CD8-positive, alpha-beta memory T cell (primary cell): ENCODE measurements around the gene ITGAE. TPM values are rescaled to one million over a fixed set of nuclear protein-coding genes. Genes with fewer than 3 reads are reported as not detected.
A peak's percentile ranks its signal among the peaks of the same experiment; 100 is the strongest.

Experiments
- CTCF ChIA-PET: fragments of 350-600 bp; sonication (Branson Sonifier 250); formaldehyde crosslinking; loops from one replicate; lab custom pipeline; 2021; ENCODE audit warnings: antibody characterized with exemption; lab: Charles Lee
- POLR2A ChIA-PET: fragments of 350-600 bp; sonication (Branson Sonifier 250); formaldehyde crosslinking; loops from one replicate; lab custom pipeline; 2021; ENCODE audit warnings: antibody characterized with exemption; lab: Charles Lee
- DNase-seq, 5 donors: peaks; one replicate each; pipeline versions ENCODE4 v3.0.0 to v3.0.0-alpha.2; 2020 to 2022; ENCODE audit warnings: mixed read lengths in 1 of 5
- H3K27ac ChIP-seq: one replicate; pipeline ENCODE4 v1.7.0; 2013; ENCODE audit warnings: low read depth, mild to moderate bottlenecking, low read length, moderate library complexity
- H3K27me3 ChIP-seq: 2 replicates; pipeline ENCODE4 v1.7.0; 2013; ENCODE audit warnings: low read length, mild to moderate bottlenecking; ENCODE audit not compliant: insufficient read depth, poor library complexity, severe bottlenecking
- H3K36me3 ChIP-seq: 2 replicates; pipeline ENCODE4 v1.7.0; 2013; ENCODE audit warnings: mild to moderate bottlenecking, low read length, moderate library complexity; ENCODE audit not compliant: insufficient read depth
- H3K4me1 ChIP-seq: 2 replicates; pipeline ENCODE4 v1.7.0; 2013; ENCODE audit warnings: mild to moderate bottlenecking, low read length, moderate library complexity; ENCODE audit not compliant: insufficient read depth
- H3K4me3 ChIP-seq: 2 replicates; pipeline ENCODE4 v1.7.0; 2013; ENCODE audit warnings: mild to moderate bottlenecking, low read length
- H3K9me3 ChIP-seq: 2 replicates; pipeline ENCODE4 v1.7.0; 2013; ENCODE audit warnings: mild to moderate bottlenecking, low read length
- H3K27ac Mint-ChIP-seq, 8 donors: one replicate each; pipeline ENCODE4 v1.8.0; 2020 to 2021; ENCODE audit warnings: mixed read lengths in 8 of 8, mild to moderate bottlenecking in 6 of 8, inconsistent platforms in 3 of 8, moderate library complexity in 3 of 8
- H3K27me3 Mint-ChIP-seq, 2 donors: one replicate each; pipeline ENCODE4 v1.8.0; 2020 to 2021; ENCODE audit warnings: mixed read lengths in 2 of 2, mild to moderate bottlenecking in 1 of 2, moderate library complexity in 1 of 2
- H3K36me3 Mint-ChIP-seq, 3 donors: one replicate each; pipeline ENCODE4 v1.8.0; 2020 to 2021; ENCODE audit warnings: mixed read lengths in 3 of 3, inconsistent platforms in 1 of 3, mild to moderate bottlenecking in 1 of 3
- H3K4me1 Mint-ChIP-seq, 3 donors: one replicate each; pipeline ENCODE4 v1.8.0; 2020 to 2021; ENCODE audit warnings: mixed read lengths in 3 of 3, inconsistent platforms in 1 of 3, mild to moderate bottlenecking in 1 of 3
- H3K4me3 Mint-ChIP-seq, 7 donors: one replicate each; pipeline ENCODE4 v1.8.0; 2020 to 2021; ENCODE audit warnings: mixed read lengths in 7 of 7, mild to moderate bottlenecking in 6 of 7, moderate library complexity in 4 of 7, inconsistent platforms in 2 of 7
- H3K9me3 Mint-ChIP-seq, 5 donors: one replicate each; pipeline ENCODE4 v1.8.0; 2020 to 2022; ENCODE audit warnings: mixed read lengths in 5 of 5, mild to moderate bottlenecking in 3 of 5, moderate library complexity in 2 of 5, inconsistent platforms in 1 of 5
- polyA plus RNA-seq: library from polyadenylated mRNA; unstranded; fragments of 300-500 nt; fragmentation: Illumina TruSeq; gene quantifications from one replicate; pipeline ENCODE4 v1.2.3, GENCODE V29; 2021
- total RNA-seq, 2 experiments: library from RNA; stranded (reverse); gene quantifications; one replicate each; pipeline ENCODE4 v1.2.3, GENCODE V29; 2021

ITGAE gene
- total and polyA plus RNA-seq, 3 experiments from 2014 or later: 46.6 to 66.6 (median 47.3) TPM

GRCh38 chr17:3688027-3688553, 112.9 kb downstream of the ITGAE start:
- Histone ChIP-seq H3K27me3 (no peaks in the 10 kb centered on the region), H3K36me3 (no peaks in the 10 kb centered on the region), H3K4me3 (no peak overlapping the region), H3K4me1 (peaks cover 3% of the 10 kb centered on the region), H3K27ac (no peak overlapping the region), H3K9me3 (no peaks in the 10 kb centered on the region)
- Mint-ChIP-seq H3K27me3 (no peaks in the 10 kb centered on the region), H3K36me3 (peaks cover 0 to 25% (median 6%) of the 10 kb centered on the region in 3 donors), H3K27ac (peak overlapping the region in 1 of 8 donors; percentile 81), H3K4me3 (no peak overlapping the region), H3K4me1 (peaks cover 5 to 12% (median 5%) of the 10 kb centered on the region in 3 donors), H3K9me3 (no peaks in the 10 kb centered on the region)
- ChIA-PET POLR2A (no interaction called here), CTCF (no interaction called here)
- no peak for DNase-seq

GRCh38 chr17:3685174-3685573, 115.8 kb downstream of the ITGAE start:
- Mint-ChIP-seq H3K9me3 (no peaks in the 10 kb centered on the region), H3K4me3 (no peak overlapping the region), H3K27me3 (no peaks in the 10 kb centered on the region), H3K27ac (no peak overlapping the region), H3K36me3 (peaks cover 0 to 15% (median 3%) of the 10 kb centered on the region in 3 donors), H3K4me1 (peaks cover 10 to 14% (median 11%) of the 10 kb centered on the region in 3 donors)
- no peaks in the 10 kb centered on the region for H3K36me3 ChIP-seq
- no peak for DNase-seq
- CTCF ChIA-PET: no interaction called here
- no peak overlapping the region for H3K4me3 ChIP-seq
- no peaks in the 10 kb centered on the region for H3K27me3 ChIP-seq
- no peaks in the 10 kb centered on the region for H3K9me3 ChIP-seq
- H3K27ac ChIP-seq: no peak overlapping the region
- H3K4me1 ChIP-seq: peaks cover 6% of the 10 kb centered on the region
- POLR2A ChIA-PET: no interaction called here

DNA sequence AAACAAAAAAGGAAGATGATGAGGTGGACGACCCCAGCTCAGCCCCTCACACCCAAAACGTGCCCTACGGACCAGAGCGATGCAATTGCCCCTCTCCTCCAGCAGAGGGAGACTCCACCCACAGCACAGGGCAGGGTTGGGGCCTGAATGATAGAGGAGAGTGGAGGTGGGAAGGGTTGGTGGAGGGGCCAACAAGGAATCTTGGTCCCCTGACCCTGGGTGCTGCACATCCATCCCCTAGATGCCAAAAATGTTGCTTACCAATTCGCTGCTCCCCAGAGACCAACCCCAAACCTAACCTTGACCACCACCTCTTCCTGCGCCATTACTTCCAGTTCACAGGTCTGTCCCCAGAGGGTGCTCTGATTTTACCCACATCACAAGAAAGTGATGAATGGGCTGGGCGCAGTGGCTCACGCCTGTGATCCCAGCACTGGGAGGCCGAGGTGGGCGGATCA, 117.9 kb downstream of the ITGAE start:
- Mint-ChIP-seq H3K36me3 (peaks cover 0 to 10% (median 0%) of the 10 kb centered on the region in 3 donors), H3K4me3 (peak overlapping the region in 2 of 7 donors; percentile 26 to 27), H3K4me1 (peaks cover 7 to 14% (median 10%) of the 10 kb centered on the region in 3 donors), H3K9me3 (no peaks in the 10 kb centered on the region), H3K27ac (peak overlapping the region in 6 of 8 donors; percentile 1 to 79 (median 70)), H3K27me3 (no peaks in the 10 kb centered on the region)
- CTCF ChIA-PET: interaction anchor here (0.6 to 2.7 kb wide), 23 partner anchors 9 to 163 kb away, joined by 3 to 23 read pairs (median 4); partner anchors contain the start of genes EMC6, HASPIN, NCBP3 and P2RX5
- POLR2A ChIA-PET: interaction anchor here (1.1 kb wide), 1 partner anchor 105 kb away, joined by 3 read pairs; no protein-coding TSS in a partner anchor
- no peak overlapping the region for H3K27ac ChIP-seq
- H3K9me3 ChIP-seq: no peaks in the 10 kb centered on the region
- H3K27me3 ChIP-seq: no peaks in the 10 kb centered on the region
- peak in 4 of 5 donors; percentile 42 to 74 (median 54) for DNase-seq
- peaks cover 6% of the 10 kb centered on the region for H3K4me1 ChIP-seq
- H3K4me3 ChIP-seq: no peak overlapping the region
- H3K36me3 ChIP-seq: no peaks in the 10 kb centered on the region

GRCh38 chr17:3682033-3682432, 119.0 kb downstream of the ITGAE start:
- Histone ChIP-seq H3K4me1 (peaks cover 6% of the 10 kb centered on the region), H3K9me3 (no peaks in the 10 kb centered on the region), H3K4me3 (no peak overlapping the region), H3K36me3 (no peaks in the 10 kb centered on the region), H3K27me3 (no peaks in the 10 kb centered on the region), H3K27ac (no peak overlapping the region)
- no peak overlapping the region for H3K27ac Mint-ChIP-seq
- H3K27me3 Mint-ChIP-seq: no peaks in the 10 kb centered on the region
- peaks cover 0 to 19% (median 4%) of the 10 kb centered on the region in 3 donors for H3K36me3 Mint-ChIP-seq
- ChIA-PET CTCF (interaction anchor here (0.7 to 2.7 kb wide), 12 partner anchors 8 to 164 kb away, joined by 3 to 23 read pairs (median 5); partner anchors contain the start of genes EMC6, HASPIN, NCBP3 and P2RX5), POLR2A (interaction anchor here (1.1 kb wide), 1 partner anchor 106 kb away, joined by 3 read pairs; no protein-coding TSS in a partner anchor)
- H3K4me1 Mint-ChIP-seq: peaks cover 7 to 14% (median 10%) of the 10 kb centered on the region in 3 donors
- H3K4me3 Mint-ChIP-seq: no peak overlapping the region
- DNase-seq: no peak
- no peaks in the 10 kb centered on the region for H3K9me3 Mint-ChIP-seq

GRCh38 chr17:3681565-3681964, 119.4 kb downstream of the ITGAE start:
- Mint-ChIP-seq H3K27me3 (no peaks in the 10 kb centered on the region), H3K27ac (peak overlapping the region in 1 of 8 donors; percentile 42), H3K36me3 (peaks cover 0 to 20% (median 4%) of the 10 kb centered on the region in 3 donors), H3K9me3 (no peaks in the 10 kb centered on the region), H3K4me1 (peaks cover 7 to 14% (median 10%) of the 10 kb centered on the region in 3 donors), H3K4me3 (no peak overlapping the region)
- H3K4me3 ChIP-seq: no peak overlapping the region
- H3K36me3 ChIP-seq: no peaks in the 10 kb centered on the region
- CTCF ChIA-PET: no interaction called here
- no peak for DNase-seq
- no peaks in the 10 kb centered on the region for H3K9me3 ChIP-seq
- no peaks in the 10 kb centered on the region for H3K27me3 ChIP-seq
- POLR2A ChIA-PET: no interaction called here
- no peak overlapping the region for H3K27ac ChIP-seq
- peaks cover 6% of the 10 kb centered on the region for H3K4me1 ChIP-seq

GRCh38 chr17:3681057-3681456, 119.9 kb downstream of the ITGAE start:
- H3K27ac ChIP-seq: no peak overlapping the region
- CTCF ChIA-PET: no interaction called here
- DNase-seq: no peak
- Mint-ChIP-seq H3K27me3 (no peaks in the 10 kb centered on the region), H3K9me3 (no peaks in the 10 kb centered on the region), H3K27ac (no peak overlapping the region), H3K4me1 (peaks cover 7 to 14% (median 10%) of the 10 kb centered on the region in 3 donors), H3K36me3 (peaks cover 0 to 24% (median 4%) of the 10 kb centered on the region in 3 donors), H3K4me3 (no peak overlapping the region)
- H3K4me1 ChIP-seq: peaks cover 6% of the 10 kb centered on the region
- no peak overlapping the region for H3K4me3 ChIP-seq
- POLR2A ChIA-PET: no interaction called here
- no peaks in the 10 kb centered on the region for H3K27me3 ChIP-seq
- no peaks in the 10 kb centered on the region for H3K36me3 ChIP-seq
- H3K9me3 ChIP-seq: no peaks in the 10 kb centered on the region

DNA sequence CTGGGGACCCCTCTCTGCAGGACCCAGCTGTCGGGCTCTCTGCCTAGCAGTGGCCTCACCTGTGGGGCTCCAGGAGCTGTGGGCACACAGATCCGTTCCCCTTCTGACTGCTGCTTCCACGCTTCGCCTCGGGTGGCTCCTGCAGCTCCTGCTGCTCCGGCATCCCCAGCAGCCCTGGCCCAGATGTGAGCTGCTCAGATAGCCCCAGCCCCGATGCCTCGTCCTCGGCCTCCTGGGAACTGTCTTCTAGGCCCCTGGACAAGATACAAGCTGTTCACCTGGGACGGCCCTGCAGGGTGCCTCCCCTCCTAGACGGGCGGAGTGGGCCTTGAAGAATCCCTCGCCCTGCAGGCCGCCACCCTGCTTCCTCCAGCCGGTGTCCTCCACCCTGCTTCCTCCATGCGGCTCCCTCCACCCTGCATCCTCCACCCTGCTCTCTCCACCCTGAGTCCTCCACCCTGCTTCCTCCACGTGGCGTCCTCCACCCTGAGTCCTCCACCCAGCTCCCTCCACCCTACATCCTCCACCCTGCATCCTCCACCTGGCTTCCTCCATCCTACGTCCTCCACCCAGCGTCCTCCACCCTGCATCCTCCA, 121.4 kb downstream of the ITGAE start:
- no peaks in the 10 kb centered on the region for H3K9me3 Mint-ChIP-seq
- Histone ChIP-seq H3K4me3 (no peak overlapping the region), H3K27me3 (no peaks in the 10 kb centered on the region), H3K36me3 (no peaks in the 10 kb centered on the region), H3K27ac (no peak overlapping the region), H3K9me3 (no peaks in the 10 kb centered on the region), H3K4me1 (peaks cover 6% of the 10 kb centered on the region)
- no peaks in the 10 kb centered on the region for H3K27me3 Mint-ChIP-seq
- no peak overlapping the region for H3K4me3 Mint-ChIP-seq
- H3K36me3 Mint-ChIP-seq: peaks cover 0 to 26% (median 4%) of the 10 kb centered on the region in 3 donors
- POLR2A ChIA-PET: no interaction called here
- H3K27ac Mint-ChIP-seq: peak overlapping the region in 3 of 8 donors; percentile 26 to 58 (median 29)
- H3K4me1 Mint-ChIP-seq: peaks cover 7 to 14% (median 12%) of the 10 kb centered on the region in 3 donors
- CTCF ChIA-PET: interaction anchor here (1.0 kb wide), 1 partner anchor 44 kb away, joined by 3 read pairs; the partner anchor contains the start of gene HASPIN
- no peak for DNase-seq
